A673 (cell line): ENCODE data around the gene CGNL1. TPM values are rescaled to one million over a fixed set of nuclear protein-coding genes. Genes with fewer than 3 reads are reported as not detected.

Experiments
- BruUV-seq: library from RNA; stranded (reverse); fragments of 400-500 nt; replicated peaks from 2 replicates; lab custom pipeline; 2021; lab: Mats Ljungman, UMichigan
- CTCF ChIA-PET: fragments of 300-600 bp; sonication (Branson Sonifier 250); formaldehyde crosslinking; loops from one replicate; lab custom pipeline; 2022; ENCODE audit warnings: antibody characterized with exemption; lab: Charles Lee
- POLR2A ChIA-PET: fragments of 300-600 bp; sonication (Branson Sonifier 250); formaldehyde crosslinking; loops from one replicate; lab custom pipeline; 2022; ENCODE audit warnings: antibody characterized with exemption; ENCODE audit not compliant: low non-redundant PET; lab: Charles Lee
- DNase-seq: peaks from one replicate; pipeline ENCODE4 v3.0.0-alpha.2; 2015; ENCODE audit warnings: low spot score
- H3K27ac ChIP-seq: fragments of 200-600 bp; sonication (generic); 2 replicates; pipeline ENCODE4 v1.5.1; 2016; ENCODE audit warnings: mixed run types, low read depth, mild to moderate bottlenecking, mixed read lengths, antibody characterized with exemption, low read length; ENCODE audit not compliant: poor library complexity, severe bottlenecking
- H3K27me3 ChIP-seq: fragments of 200-600 bp; sonication (generic); replicated peaks from 2 replicates; pipeline ENCODE4 v1.6.1; 2017; ENCODE audit warnings: mixed run types, low read depth, mild to moderate bottlenecking, mixed read lengths, antibody characterized with exemption, low read length; ENCODE audit not compliant: insufficient read depth, poor library complexity
- H3K36me3 ChIP-seq: fragments of 200-600 bp; sonication (generic); 2 replicates; pipeline ENCODE4 v1.6.1; 2016; ENCODE audit warnings: mixed run types, mild to moderate bottlenecking, mixed read lengths, antibody characterized with exemption, low read length; ENCODE audit not compliant: insufficient read depth, poor library complexity, severe bottlenecking
- H3K4me1 ChIP-seq: fragments of 200-600 bp; sonication (generic); 2 replicates; pipeline ENCODE4 v1.6.1; 2017; ENCODE audit warnings: mixed run types, mild to moderate bottlenecking, mixed read lengths, antibody characterized with exemption, low read length; ENCODE audit not compliant: insufficient read depth, poor library complexity, severe bottlenecking
- H3K4me3 ChIP-seq: fragments of 200-600 bp; sonication (generic); 2 replicates; pipeline ENCODE4 v1.5.1; 2016; ENCODE audit warnings: low read depth, mixed run types, mild to moderate bottlenecking, mixed read lengths, low read length; ENCODE audit not compliant: poor library complexity, severe bottlenecking
- H3K9me3 ChIP-seq: fragments of 200-600 bp; sonication (generic); 2 replicates; pipeline ENCODE4 v1.6.1; 2016; ENCODE audit warnings: mixed run types, low read depth, mild to moderate bottlenecking, mixed read lengths, antibody characterized with exemption, low read length; ENCODE audit not compliant: poor library complexity, severe bottlenecking
- CTCF ChIP-seq: fragments of 300-800, 200-600 bp; sonication (generic); conservative IDR thresholded peaks from 2 replicates; pipeline ENCODE4 v1.5.1; 2017; ENCODE audit warnings: low read depth, mild to moderate bottlenecking, antibody characterized with exemption, low read length, moderate library complexity, mixed read lengths
- EZH2 ChIP-seq: fragments of 200-600 bp; sonication (generic); IDR thresholded peaks from 2 replicates; pipeline ENCODE4 v1.6.1; 2017; ENCODE audit warnings: borderline replicate concordance, low read depth, mild to moderate bottlenecking, mixed read lengths, antibody characterized with exemption, low read length; ENCODE audit not compliant: poor library complexity, severe bottlenecking
- intact Hi-C: fragments of 100-400 bp; cut with micrococcal nuclease; formaldehyde crosslinking; loops from one replicate; pipeline ENCODE4 v1.10.0; 2022; ENCODE audit not compliant: unreplicated experiment
- total RNA-seq: library from RNA; stranded (reverse); gene quantifications from 2 replicates; pipeline ENCODE4 v1.2.3, GENCODE V29; 2021

CGNL1 gene
- total RNA-seq, 1 experiment from 2014 or later: 0.58 TPM

DNA sequence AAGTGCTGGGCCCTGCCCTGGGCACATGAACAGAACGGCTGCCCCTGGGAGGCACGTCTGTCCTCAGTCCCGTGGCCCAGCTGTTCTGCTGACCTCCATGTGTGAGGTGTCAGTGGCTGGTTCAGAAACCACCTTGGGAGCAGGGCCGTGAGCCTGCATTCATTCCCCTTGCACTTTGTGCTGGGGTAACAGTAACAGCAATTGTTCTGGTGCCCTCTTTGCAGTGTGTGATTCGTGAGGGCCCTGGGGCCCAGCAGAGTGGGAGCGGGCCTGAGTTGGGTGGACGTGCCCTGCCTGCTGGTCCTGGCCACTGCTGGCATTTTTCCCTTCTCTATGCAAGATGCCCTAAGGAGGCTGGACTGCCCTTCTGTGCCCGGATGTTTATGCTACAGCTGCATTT, 165.0 kb downstream of the CGNL1 start:
- ChIA-PET CTCF (interaction anchor here (0.8 to 1.5 kb wide), 3 partner anchors 11 to 1050 kb away, joined by 3 to 5 read pairs (median 5); no protein-coding TSS in a partner anchor), POLR2A (no interaction called here)
- Histone ChIP-seq H3K4me3 (no peak overlapping the region), H3K4me1 (peaks cover 27% of the 10 kb centered on the region), H3K9me3 (peaks cover 2% of the 10 kb centered on the region), H3K27ac (no peak overlapping the region), H3K36me3 (no peaks in the 10 kb centered on the region), H3K27me3 (no peaks in the 10 kb centered on the region)
- DNase-seq: no peak
- intact Hi-C loops: no loop called here
- TF ChIP-seq CTCF (no peak), EZH2 (no peak)
- BruUV-seq: no TSS peak

DNA sequence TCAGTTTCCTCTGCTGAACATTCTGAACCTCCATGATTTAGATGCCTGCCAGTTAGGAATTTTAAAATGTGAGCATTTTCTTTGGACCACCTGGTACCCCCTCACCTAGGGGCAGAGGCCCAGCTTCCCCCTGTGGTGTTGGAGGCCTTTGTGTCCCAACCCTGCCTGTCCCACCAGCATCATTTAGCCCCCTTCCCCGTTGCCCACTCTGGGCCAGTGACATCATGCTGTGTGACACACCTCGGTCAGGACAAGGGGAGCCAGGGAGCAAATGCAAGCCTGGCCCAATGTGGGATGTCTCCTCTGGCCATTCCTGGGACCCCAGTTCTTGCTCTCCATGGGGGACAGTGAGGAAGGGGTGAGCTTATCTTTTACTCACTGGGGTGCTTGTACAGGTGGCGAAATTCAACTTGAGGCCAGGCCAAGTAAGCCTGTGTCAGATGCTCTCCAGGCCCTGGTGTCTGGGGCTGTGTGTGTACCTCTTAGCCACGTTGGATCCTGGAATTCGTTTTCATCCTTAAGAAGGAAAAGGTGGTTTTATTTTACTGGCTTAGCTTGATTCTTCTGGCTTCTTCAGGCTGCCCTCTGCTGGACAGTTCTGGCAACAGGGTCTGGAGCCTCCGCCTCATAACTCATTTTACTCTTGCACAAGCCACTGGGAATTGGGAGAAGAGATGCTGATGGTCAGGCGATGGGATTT, 165.7 kb downstream of the CGNL1 start:
- Histone ChIP-seq H3K27ac (no peak overlapping the region), H3K9me3 (no peaks in the 10 kb centered on the region), H3K4me3 (no peak overlapping the region), H3K4me1 (peaks cover 20% of the 10 kb centered on the region), H3K36me3 (no peaks in the 10 kb centered on the region), H3K27me3 (no peaks in the 10 kb centered on the region)
- BruUV-seq: no TSS peak
- CTCF ChIA-PET: interaction anchor here (0.6 to 1.5 kb wide), 12 partner anchors 8 to 1051 kb away, joined by 3 to 20 read pairs (median 4); no protein-coding TSS in a partner anchor
- TF ChIP-seq EZH2: no peak
- peak; percentile 92 for TF ChIP-seq CTCF
- intact Hi-C loops: loop anchor here (1.0 kb wide), 1 partner anchor 202 kb away; no protein-coding TSS in a partner anchor
- DNase-seq: peak; percentile 83
- POLR2A ChIA-PET: interaction anchor here (0.6 to 0.9 kb wide), 3 partner anchors 8 to 650 kb away, joined by 3 to 4 read pairs (median 3); no protein-coding TSS in a partner anchor

- Histone ChIP-seq H3K4me3 (no peak overlapping the region), H3K27me3 (no peaks in the 10 kb centered on the region), H3K4me1 (peaks cover 15% of the 10 kb centered on the region), H3K9me3 (no peaks in the 10 kb centered on the region), H3K36me3 (no peaks in the 10 kb centered on the region), H3K27ac (no peak overlapping the region)
- no TSS peak for BruUV-seq
- DNase-seq: no peak
- POLR2A ChIA-PET: interaction anchor here (0.6 to 0.9 kb wide), 3 partner anchors 9 to 651 kb away, joined by 3 to 4 read pairs (median 3); no protein-coding TSS in a partner anchor
- CTCF ChIA-PET: interaction anchor here (0.7 to 1.5 kb wide), 7 partner anchors 9 to 1046 kb away, joined by 3 to 20 read pairs (median 4); no protein-coding TSS in a partner anchor
- intact Hi-C loops: loop anchor here (1.0 kb wide), 1 partner anchor 202 kb away; no protein-coding TSS in a partner anchor
- no peak for TF ChIP-seq EZH2
- TF ChIP-seq CTCF: peak; percentile 21; the same call in 1 of the 2 replicates
Observed at GRCh38 chr15:57542505-57542817, 166.2 kb downstream of the CGNL1 start.
